OCI-LY3 (cell line): ENCODE results near the gene SAC3D1.

ENCODE experiments used
- EZH2phosphoT487 ChIP-seq: fragments of 200-600 bp; shearing (Covaris generic); IDR thresholded peaks from 2 replicates; pipeline ENCODE4 v1.6.1; 2018; ENCODE audit warnings: antibody characterized with exemption, mixed run types, low read depth
- TF ChIP-seq, protein P1 (sequence below): fragments of 200-600, 300-600 bp; sonication (generic); IDR thresholded peaks from 2 replicates; pipeline ENCODE4 v1.5.1; 2014; ENCODE audit warnings: antibody characterized with exemption, low read length, low read depth

- TF ChIP-seq, protein P1, sequence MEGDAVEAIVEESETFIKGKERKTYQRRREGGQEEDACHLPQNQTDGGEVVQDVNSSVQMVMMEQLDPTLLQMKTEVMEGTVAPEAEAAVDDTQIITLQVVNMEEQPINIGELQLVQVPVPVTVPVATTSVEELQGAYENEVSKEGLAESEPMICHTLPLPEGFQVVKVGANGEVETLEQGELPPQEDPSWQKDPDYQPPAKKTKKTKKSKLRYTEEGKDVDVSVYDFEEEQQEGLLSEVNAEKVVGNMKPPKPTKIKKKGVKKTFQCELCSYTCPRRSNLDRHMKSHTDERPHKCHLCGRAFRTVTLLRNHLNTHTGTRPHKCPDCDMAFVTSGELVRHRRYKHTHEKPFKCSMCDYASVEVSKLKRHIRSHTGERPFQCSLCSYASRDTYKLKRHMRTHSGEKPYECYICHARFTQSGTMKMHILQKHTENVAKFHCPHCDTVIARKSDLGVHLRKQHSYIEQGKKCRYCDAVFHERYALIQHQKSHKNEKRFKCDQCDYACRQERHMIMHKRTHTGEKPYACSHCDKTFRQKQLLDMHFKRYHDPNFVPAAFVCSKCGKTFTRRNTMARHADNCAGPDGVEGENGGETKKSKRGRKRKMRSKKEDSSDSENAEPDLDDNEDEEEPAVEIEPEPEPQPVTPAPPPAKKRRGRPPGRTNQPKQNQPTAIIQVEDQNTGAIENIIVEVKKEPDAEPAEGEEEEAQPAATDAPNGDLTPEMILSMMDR: no peak
- no peak for TF ChIP-seq EZH2phosphoT487
Observed at GRCh38 chr11:65066315-65066714, 25.3 kb downstream of the SAC3D1 start.
